H9 (cell line): Measurements from ENCODE around the gene SIN3A. TPM values are rescaled to one million over a fixed set of nuclear protein-coding genes. Genes with fewer than 3 reads are reported as not detected.

Source experiments
- DNase-seq: peaks from one replicate; pipeline ENCODE4 v3.0.0-alpha.2; 2017
- H2AFZ ChIP-seq: one replicate; pipeline ENCODE4 v1.6.1; 2013; ENCODE audit warnings: mild to moderate bottlenecking, low read length, control low read depth, moderate library complexity
- H2AK5ac ChIP-seq: 2 replicates; pipeline ENCODE4 v1.6.1; 2013; ENCODE audit warnings: low read length, control low read depth, mixed read lengths; ENCODE audit not compliant: insufficient read length
- H2BK120ac ChIP-seq: one replicate; pipeline ENCODE4 v1.6.1; 2013; ENCODE audit warnings: low read depth, mild to moderate bottlenecking, low read length, control low read depth, inconsistent platforms; ENCODE audit not compliant: poor library complexity, severe bottlenecking
- H2BK12ac ChIP-seq: 2 replicates; pipeline ENCODE4 v1.6.1; 2013; ENCODE audit warnings: low read length, control low read depth, mixed read lengths, low read depth; ENCODE audit not compliant: insufficient read length
- H2BK15ac ChIP-seq: 2 replicates; pipeline ENCODE4 v1.6.1; 2013; ENCODE audit warnings: low read depth, low read length, control low read depth
- H2BK20ac ChIP-seq: one replicate; pipeline ENCODE4 v1.6.1; 2013; ENCODE audit warnings: low read depth, mild to moderate bottlenecking, low read length, control low read depth, inconsistent platforms; ENCODE audit not compliant: poor library complexity, severe bottlenecking
- H2BK5ac ChIP-seq: 2 replicates; pipeline ENCODE4 v1.6.1; 2013; ENCODE audit warnings: low read length, control low read depth, mixed read lengths; ENCODE audit not compliant: insufficient read length
- H3K14ac ChIP-seq: 2 replicates; pipeline ENCODE4 v1.6.1; 2013; ENCODE audit warnings: low read length, control low read depth; ENCODE audit not compliant: insufficient read depth
- H3K18ac ChIP-seq: 2 replicates; pipeline ENCODE4 v1.6.1; 2013; ENCODE audit warnings: low read depth, mild to moderate bottlenecking, mixed read lengths, low read length, control low read depth; ENCODE audit not compliant: insufficient read length
- H3K23ac ChIP-seq: 2 replicates; pipeline ENCODE4 v1.6.1; 2013; ENCODE audit warnings: low read length, control low read depth, mixed read lengths, low read depth; ENCODE audit not compliant: insufficient read length
- H3K23me2 ChIP-seq: 2 replicates; pipeline ENCODE4 v1.6.1; 2013; ENCODE audit warnings: low read depth, mild to moderate bottlenecking, mixed read lengths, low read length, control low read depth; ENCODE audit not compliant: insufficient read length, poor library complexity, severe bottlenecking
- H3K27ac ChIP-seq: 2 replicates; pipeline ENCODE4 v1.5.1; 2013; ENCODE audit warnings: low read length, control low read depth, mixed read lengths, low read depth; ENCODE audit not compliant: insufficient read length
- H3K27me3 ChIP-seq: 2 replicates; pipeline ENCODE4 v1.6.1; 2013; ENCODE audit warnings: low read length, control low read depth, inconsistent platforms; ENCODE audit not compliant: insufficient read depth
- H3K4ac ChIP-seq: 2 replicates; pipeline ENCODE4 v1.6.1; 2013; ENCODE audit warnings: low read depth, mild to moderate bottlenecking, control low read depth, inconsistent platforms, low read length, moderate library complexity
- H3K4me1 ChIP-seq: 2 replicates; pipeline ENCODE4 v1.6.1; 2013; ENCODE audit warnings: low read length, control low read depth, inconsistent platforms; ENCODE audit not compliant: insufficient read depth
- H3K4me2 ChIP-seq: 2 replicates; pipeline ENCODE4 v1.6.1; 2013; ENCODE audit warnings: low read length, control low read depth, mixed read lengths; ENCODE audit not compliant: insufficient read length, insufficient read depth
- H3K56ac ChIP-seq: 2 replicates; pipeline ENCODE4 v1.6.1; 2013; ENCODE audit warnings: low read depth, mild to moderate bottlenecking, mixed read lengths, low read length, control low read depth; ENCODE audit not compliant: insufficient read length
- H3K79me1 ChIP-seq: 2 replicates; pipeline ENCODE4 v1.6.1; 2013; ENCODE audit warnings: low read depth, mild to moderate bottlenecking, moderate library complexity, low read length, control low read depth, inconsistent platforms; ENCODE audit not compliant: insufficient read depth, poor library complexity, severe bottlenecking
- H3K79me2 ChIP-seq: 2 replicates; pipeline ENCODE4 v1.6.1; 2013; ENCODE audit warnings: low read length, control low read depth, inconsistent platforms; ENCODE audit not compliant: insufficient read depth
- H3K9ac ChIP-seq: 2 replicates; pipeline ENCODE4 v1.6.1; 2013; ENCODE audit warnings: low read length, control low read depth, mixed read lengths; ENCODE audit not compliant: insufficient read length; ENCODE audit errors: extremely low read depth
- H3K9me3 ChIP-seq: one replicate; pipeline ENCODE4 v1.6.1; 2013; ENCODE audit warnings: low read depth, low read length, inconsistent platforms; ENCODE audit not compliant: control insufficient read depth
- H3T11ph ChIP-seq: one replicate; pipeline ENCODE4 v1.6.1; 2013; ENCODE audit warnings: mild to moderate bottlenecking, low read length, control low read depth, inconsistent platforms
- H4K20me1 ChIP-seq: one replicate; pipeline ENCODE4 v1.6.1; 2013; ENCODE audit not compliant: control insufficient read depth, insufficient read length, insufficient read depth
- H4K5ac ChIP-seq: 2 replicates; pipeline ENCODE4 v1.6.1; 2013; ENCODE audit warnings: low read depth, mild to moderate bottlenecking, mixed read lengths, low read length, control low read depth; ENCODE audit not compliant: insufficient read length
- H4K8ac ChIP-seq: replicated peaks from 2 replicates; pipeline ENCODE4 v1.6.1; 2013; ENCODE audit warnings: low read length, control low read depth, mixed read lengths, low read depth; ENCODE audit not compliant: insufficient read length
- H4K91ac ChIP-seq: 2 replicates; pipeline ENCODE4 v1.6.1; 2013; ENCODE audit warnings: low read depth, mild to moderate bottlenecking, moderate library complexity, mixed read lengths, low read length, control low read depth; ENCODE audit not compliant: insufficient read length
- H3K27ac Mint-ChIP-seq, 3 experiments: 2 replicates in 2 of 3; 3 replicates in 1 of 3; pipeline ENCODE4 v1.8.0; 2020 to 2021; ENCODE audit warnings: mixed read lengths in 3 of 3, mild to moderate bottlenecking in 1 of 3, moderate library complexity in 1 of 3
- H3K27me3 Mint-ChIP-seq: 2 replicates; pipeline ENCODE4 v1.8.0; 2021; ENCODE audit warnings: low read depth, mild to moderate bottlenecking, moderate library complexity, mixed read lengths
- H3K36me3 Mint-ChIP-seq, 3 experiments: 2 replicates in 2 of 3; 3 replicates in 1 of 3; pipeline ENCODE4 v1.8.0; 2020 to 2021; ENCODE audit warnings: low read depth in 3 of 3, mixed read lengths in 3 of 3; ENCODE audit not compliant: insufficient read depth in 1 of 3
- H3K4me1 Mint-ChIP-seq, 2 experiments: 2 replicates each; pipeline ENCODE4 v1.8.0; 2020; ENCODE audit warnings: mixed read lengths in 2 of 2
- H3K4me3 Mint-ChIP-seq, 2 experiments: 2 replicates in 1 of 2; 3 replicates in 1 of 2; pipeline ENCODE4 v1.8.0; 2020 to 2021; ENCODE audit warnings: mild to moderate bottlenecking in 2 of 2, mixed read lengths in 2 of 2, moderate library complexity in 1 of 2
- H3K9me3 Mint-ChIP-seq, 2 experiments: 2 replicates in 1 of 2; 3 replicates in 1 of 2; pipeline ENCODE4 v1.8.0; 2020; ENCODE audit warnings: mild to moderate bottlenecking in 2 of 2, mixed read lengths in 2 of 2, moderate library complexity in 1 of 2
- CTCF ChIP-seq: fragments of 200-600 bp; sonication (generic); conservative IDR thresholded peaks from 3 replicates; pipeline ENCODE4 v1.8.0; 2021; ENCODE audit warnings: antibody characterized with exemption, mild to moderate bottlenecking
- total RNA-seq: library from RNA; stranded (reverse); gene quantifications from 2 replicates; pipeline ENCODE4 v1.2.1, GENCODE V29; 2021

SIN3A gene
- total RNA-seq, 1 experiment from 2014 or later, result 102 TPM

- H4K20me1 ChIP-seq, result no peaks in the 10 kb centered on the region
- no peak overlapping the region for H3K56ac ChIP-seq
- H3K9me3 Mint-ChIP-seq, result no peaks in the 10 kb centered on the region
- no peaks in the 10 kb centered on the region for H3K23me2 ChIP-seq
- H2AFZ ChIP-seq, result no peak overlapping the region
- no peak for TF ChIP-seq CTCF
- peaks cover 19 to 44% (median 42%) of the 10 kb centered on the region in 3 experiments; a peak in 6 of 7 replicates for H3K36me3 Mint-ChIP-seq
- H3K9me3 ChIP-seq, result no peaks in the 10 kb centered on the region
- no peak overlapping the region for H4K8ac ChIP-seq
- no peak overlapping the region for H2BK20ac ChIP-seq
- H2BK12ac ChIP-seq, result no peak overlapping the region
- no peak overlapping the region for H3K23ac ChIP-seq
- H3K4me1 Mint-ChIP-seq, result peaks cover 19 to 20% of the 10 kb centered on the region in 2 experiments
- no peak overlapping the region for H4K91ac ChIP-seq
- H3K27ac ChIP-seq, result no peak overlapping the region
- H3K27ac Mint-ChIP-seq, result no peak overlapping the region
- peaks cover 1% of the 10 kb centered on the region; the same call in 1 of the 2 replicates for H3K27me3 Mint-ChIP-seq
- no peaks in the 10 kb centered on the region for H3K27me3 ChIP-seq
- H2BK15ac ChIP-seq, result no peak overlapping the region
- H3K18ac ChIP-seq, result no peak overlapping the region
- H3K4me3 Mint-ChIP-seq, result no peak overlapping the region
- H3K4me2 ChIP-seq, result no peak overlapping the region
- H3K4ac ChIP-seq, result no peak overlapping the region
- no peak overlapping the region for H4K5ac ChIP-seq
- H2BK120ac ChIP-seq, result no peak overlapping the region
- DNase-seq, result no peak
- no peaks in the 10 kb centered on the region for H3K79me1 ChIP-seq
- H3K4me1 ChIP-seq, result no peaks in the 10 kb centered on the region; the same call in 1 of the 2 replicates
- H2AK5ac ChIP-seq, result no peak overlapping the region
- H3K9ac ChIP-seq, result no peak overlapping the region
- no peak overlapping the region for H3T11ph ChIP-seq
- H2BK5ac ChIP-seq, result no peak overlapping the region
- no peak overlapping the region for H3K14ac ChIP-seq
- H3K79me2 ChIP-seq, result no peaks in the 10 kb centered on the region
Observed at GRCh38 chr15:75367006-75367405, 84.5 kb downstream of the SIN3A start.
